HCT116 (cell line): Measurements from ENCODE around the gene SMARCAL1. TPM values are rescaled to one million over a fixed set of nuclear protein-coding genes. Genes with fewer than 3 reads are reported as not detected.

Experiments
- ATAC-seq: fragments of 200-7000 bp; cut with Tn5 transposase; 2 replicates; pipeline ENCODE4 v1.9.1; 2020; ENCODE audit warnings: mild to moderate bottlenecking, moderate library complexity
- BruUV-seq: library from RNA; stranded (reverse); fragments of 400-500 nt; replicated peaks from 2 replicates; lab custom pipeline; 2021; lab: Mats Ljungman, UMichigan
- CTCF ChIA-PET: fragments of 300-600 bp; sonication (Branson Sonifier 250); formaldehyde crosslinking; loops from one replicate; lab custom pipeline; 2021; ENCODE audit warnings: antibody characterized with exemption; lab: Charles Lee
- POLR2A ChIA-PET: fragments of 300-600, 350-600 bp; sonication (Branson Sonifier 250); formaldehyde crosslinking; loops from one replicate; lab custom pipeline; 2021; ENCODE audit warnings: antibody characterized with exemption; lab: Charles Lee
- RAD21 ChIA-PET, 2 experiments: fragments of 300-600 bp; sonication (Branson Sonifier 250); formaldehyde crosslinking; loops; one replicate each; lab custom pipeline; 2023; ENCODE audit warnings: low total read pairs in 2 of 2; ENCODE audit not compliant: uncharacterized antibody in 2 of 2, unreplicated experiment in 2 of 2, low non-redundant PET in 1 of 2; lab: Charles Lee
- DNase-seq: peaks from one replicate; pipeline ENCODE4 v3.0.0-alpha.2; 2010; ENCODE audit warnings: low read depth, low spot score
- H2AFZ ChIP-seq: fragments of 200-600 bp; shearing (Covaris generic), sonication (generic); 2 replicates; pipeline ENCODE4 v1.6.1; 2017; ENCODE audit warnings: low read depth, mixed run types, mixed read lengths, antibody characterized with exemption, low read length; ENCODE audit not compliant: poor library complexity, severe bottlenecking
- H3K27ac ChIP-seq: 2 replicates; pipeline ENCODE4 v1.5.1; 2012; ENCODE audit warnings: low read depth, low read length
- H3K27me3 ChIP-seq: fragments of 200-600 bp; sonication (generic); 2 replicates; pipeline ENCODE4 v1.6.1; 2016; ENCODE audit warnings: mixed run types, low read length, mixed read lengths; ENCODE audit not compliant: insufficient read depth
- H3K36me3 ChIP-seq, 2 experiments: fragments of 200-500 bp in 1 of 2; fragments of 200-600 bp in 1 of 2; sonication (Bioruptor generic) in 1 of 2; sonication (generic) in 1 of 2; 2 replicates each; pipeline versions ENCODE4 v1.5.1 to v1.6.1; 2014 to 2016; ENCODE audit warnings: low read length in 2 of 2, inconsistent platforms in 1 of 2, mixed read lengths in 1 of 2, mixed run types in 1 of 2; ENCODE audit not compliant: insufficient read depth in 2 of 2, control insufficient read depth in 1 of 2
- H3K4me1 ChIP-seq, 2 experiments: fragments of 200-600 bp in 1 of 2; sonication (generic) in 1 of 2; 2 replicates each; pipeline versions ENCODE4 v1.5.1 to v1.6.1; 2012 to 2017; ENCODE audit warnings: low read length in 2 of 2, inconsistent platforms in 1 of 2, mild to moderate bottlenecking in 1 of 2, mixed read lengths in 1 of 2, mixed run types in 1 of 2, moderate library complexity in 1 of 2; ENCODE audit not compliant: insufficient read depth in 2 of 2, control insufficient read depth in 1 of 2
- H3K4me2 ChIP-seq: fragments of 200-600 bp; sonication (generic); 2 replicates; pipeline ENCODE4 v1.6.1; 2017; ENCODE audit warnings: mixed run types, low read length, mixed read lengths
- H3K4me3 ChIP-seq, 2 experiments: fragments of 200-600 bp in 1 of 2; sonication (generic) in 1 of 2; replicated peaks in 1 of 2; 2 replicates each; pipeline ENCODE4 v1.5.1; 2011 to 2016; ENCODE audit warnings: low read length in 2 of 2, control low read depth in 1 of 2, low read depth in 1 of 2, mild to moderate bottlenecking in 1 of 2, mixed read lengths in 1 of 2, mixed run types in 1 of 2
- H3K79me2 ChIP-seq: fragments of 200-600 bp; sonication (generic); 2 replicates; pipeline ENCODE4 v1.6.1; 2017; ENCODE audit warnings: mild to moderate bottlenecking, mixed run types, low read length, moderate library complexity, mixed read lengths; ENCODE audit not compliant: insufficient read depth
- H3K9ac ChIP-seq: fragments of 200-600 bp; sonication (generic); 2 replicates; pipeline ENCODE4 v1.6.1; 2016; ENCODE audit warnings: low read length, mixed read lengths
- H3K9me2 ChIP-seq: fragments of 200-600 bp; sonication (generic), shearing (Covaris generic); 2 replicates; pipeline ENCODE4 v1.6.1; 2017; ENCODE audit warnings: mixed run types, mild to moderate bottlenecking, moderate library complexity; ENCODE audit not compliant: insufficient read depth
- H3K9me3 ChIP-seq, 2 experiments: fragments of 200-500 bp in 1 of 2; fragments of 200-600 bp in 1 of 2; sonication (Bioruptor generic) in 1 of 2; sonication (generic) in 1 of 2; 2 replicates each; pipeline ENCODE4 v1.6.1; 2014 to 2017; ENCODE audit warnings: low read length in 2 of 2, mixed read lengths in 2 of 2, inconsistent platforms in 1 of 2, low read depth in 1 of 2, mild to moderate bottlenecking in 1 of 2, mixed run types in 1 of 2, moderate library complexity in 1 of 2; ENCODE audit not compliant: control insufficient read depth in 1 of 2, insufficient read depth in 1 of 2
- H4K20me1 ChIP-seq: fragments of 200-600 bp; sonication (generic), shearing (Covaris generic); 2 replicates; pipeline ENCODE4 v1.6.1; 2017; ENCODE audit warnings: mixed run types, mild to moderate bottlenecking, moderate library complexity; ENCODE audit not compliant: insufficient read depth
- EZH2 ChIP-seq: fragments of 200-600 bp; sonication (generic); IDR thresholded peaks from 2 replicates; pipeline ENCODE4 v1.6.1; 2017; ENCODE audit warnings: antibody characterized with exemption, mixed run types
- intact Hi-C: fragments of 100-400 bp; cut with micrococcal nuclease; formaldehyde crosslinking; loops from 2 replicates; pipeline ENCODE4 v1.10.0; 2022
- total RNA-seq: library from RNA; stranded (reverse); gene quantifications from one replicate; pipeline ENCODE4 v1.2.1, GENCODE V29; 2021; ENCODE audit not compliant: unreplicated experiment
- TF ChIP-seq, protein P1 (sequence below): IDR thresholded peaks from 2 replicates; pipeline ENCODE4 v1.6.1; 2012; ENCODE audit warnings: low read depth

SMARCAL1 gene
- total RNA-seq, 1 experiment from 2014 or later, result 18.0 TPM

DNA sequence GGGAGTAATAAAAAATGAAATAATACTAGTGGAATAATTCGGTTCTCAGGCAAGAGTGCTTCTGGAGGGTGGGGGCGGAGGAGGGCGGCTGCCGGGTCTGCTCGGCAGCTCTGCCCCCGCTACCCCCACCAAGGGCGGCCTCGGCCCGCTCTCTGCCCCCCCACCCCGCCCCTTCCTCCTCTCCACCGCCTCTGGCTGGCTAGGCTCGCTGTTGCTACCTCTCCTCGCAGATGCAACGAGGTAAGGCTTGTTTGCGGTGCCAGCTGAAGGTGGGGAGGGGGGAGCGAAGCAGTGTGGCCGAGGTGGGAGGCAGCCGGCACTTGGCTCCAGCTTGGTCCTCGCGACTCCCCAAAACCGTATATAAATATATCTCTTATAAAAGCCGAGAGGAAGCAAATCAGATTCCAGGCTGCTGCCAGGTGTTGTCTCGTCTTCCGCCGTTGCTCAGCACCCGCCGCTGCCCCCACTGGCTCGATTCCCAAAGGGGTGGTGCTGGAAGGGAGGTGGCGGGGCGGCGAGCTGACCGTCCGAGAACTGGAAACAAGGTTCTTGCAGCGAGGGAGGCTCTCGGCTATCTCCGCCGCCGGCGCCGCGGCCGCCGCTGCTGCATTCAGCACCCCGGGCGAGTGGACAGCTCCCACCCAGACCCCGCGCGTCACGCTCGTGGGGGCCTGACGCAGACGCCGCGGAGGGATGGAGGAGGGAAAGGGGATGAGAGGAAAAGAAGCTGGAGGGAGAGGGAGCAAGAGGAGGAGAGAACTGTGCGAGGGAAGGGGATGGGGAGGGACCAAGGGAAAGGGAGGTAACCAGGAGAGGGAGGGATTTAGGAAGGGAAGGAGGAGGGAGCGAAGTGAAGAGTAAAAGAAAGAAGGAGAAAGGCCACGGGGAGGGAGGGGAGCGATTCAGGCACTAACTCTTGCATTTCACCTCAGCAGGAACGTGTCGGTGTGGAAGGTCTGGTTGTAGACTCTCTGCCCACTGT, 40.3 kb upstream of the SMARCAL1 start, which contains the start of gene MARCHF4:
Gene MARCHF4, minus strand, starts transcription at position 763 of the 982 bp plus-strand sequence. CDS start 2,223 bp downstream, outside the sequence.
- no TSS peak for BruUV-seq
- ChIA-PET POLR2A (no interaction called here), RAD21 (no interaction called here)
- Histone ChIP-seq H3K4me1 (peaks cover 2 to 26% of the 10 kb centered on the region in 2 experiments; a peak in 3 of 4 replicates), H4K20me1 (no peaks in the 10 kb centered on the region), H3K27me3 (peaks cover 37% of the 10 kb centered on the region), H3K79me2 (no peaks in the 10 kb centered on the region), H2AFZ (no peak within 1 kb of the TSS), H3K9me2 (no peaks in the 10 kb centered on the region), H3K27ac (no peak within 1 kb of the TSS)
- peak; percentile 61 for ATAC-seq
- TF ChIP-seq, protein P1, sequence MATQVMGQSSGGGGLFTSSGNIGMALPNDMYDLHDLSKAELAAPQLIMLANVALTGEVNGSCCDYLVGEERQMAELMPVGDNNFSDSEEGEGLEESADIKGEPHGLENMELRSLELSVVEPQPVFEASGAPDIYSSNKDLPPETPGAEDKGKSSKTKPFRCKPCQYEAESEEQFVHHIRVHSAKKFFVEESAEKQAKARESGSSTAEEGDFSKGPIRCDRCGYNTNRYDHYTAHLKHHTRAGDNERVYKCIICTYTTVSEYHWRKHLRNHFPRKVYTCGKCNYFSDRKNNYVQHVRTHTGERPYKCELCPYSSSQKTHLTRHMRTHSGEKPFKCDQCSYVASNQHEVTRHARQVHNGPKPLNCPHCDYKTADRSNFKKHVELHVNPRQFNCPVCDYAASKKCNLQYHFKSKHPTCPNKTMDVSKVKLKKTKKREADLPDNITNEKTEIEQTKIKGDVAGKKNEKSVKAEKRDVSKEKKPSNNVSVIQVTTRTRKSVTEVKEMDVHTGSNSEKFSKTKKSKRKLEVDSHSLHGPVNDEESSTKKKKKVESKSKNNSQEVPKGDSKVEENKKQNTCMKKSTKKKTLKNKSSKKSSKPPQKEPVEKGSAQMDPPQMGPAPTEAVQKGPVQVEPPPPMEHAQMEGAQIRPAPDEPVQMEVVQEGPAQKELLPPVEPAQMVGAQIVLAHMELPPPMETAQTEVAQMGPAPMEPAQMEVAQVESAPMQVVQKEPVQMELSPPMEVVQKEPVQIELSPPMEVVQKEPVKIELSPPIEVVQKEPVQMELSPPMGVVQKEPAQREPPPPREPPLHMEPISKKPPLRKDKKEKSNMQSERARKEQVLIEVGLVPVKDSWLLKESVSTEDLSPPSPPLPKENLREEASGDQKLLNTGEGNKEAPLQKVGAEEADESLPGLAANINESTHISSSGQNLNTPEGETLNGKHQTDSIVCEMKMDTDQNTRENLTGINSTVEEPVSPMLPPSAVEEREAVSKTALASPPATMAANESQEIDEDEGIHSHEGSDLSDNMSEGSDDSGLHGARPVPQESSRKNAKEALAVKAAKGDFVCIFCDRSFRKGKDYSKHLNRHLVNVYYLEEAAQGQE, result peak; percentile 95
- TF ChIP-seq EZH2, result no peak
- TF ChIP-seq, all 23 proteins: peak for 1
- Histone ChIP-seq H3K4me3 (peak within 1 kb of the TSS; percentile 11 to 36), H3K9ac (no peak within 1 kb of the TSS), H3K9me3 (no peaks in the 10 kb centered on the region), H3K36me3 (no peaks in the 10 kb centered on the region), H3K4me2 (peak within 1 kb of the TSS; percentile 42)
- CTCF ChIA-PET, result interaction anchor here (0.7 kb wide), 1 partner anchor 662 kb away, joined by 3 read pairs; no protein-coding TSS in a partner anchor
- DNase-seq, result no peak
- intact Hi-C loops, result no loop called here
